ENCODE results near the gene TMEM167A.

Gene TMEM167A

DNA sequence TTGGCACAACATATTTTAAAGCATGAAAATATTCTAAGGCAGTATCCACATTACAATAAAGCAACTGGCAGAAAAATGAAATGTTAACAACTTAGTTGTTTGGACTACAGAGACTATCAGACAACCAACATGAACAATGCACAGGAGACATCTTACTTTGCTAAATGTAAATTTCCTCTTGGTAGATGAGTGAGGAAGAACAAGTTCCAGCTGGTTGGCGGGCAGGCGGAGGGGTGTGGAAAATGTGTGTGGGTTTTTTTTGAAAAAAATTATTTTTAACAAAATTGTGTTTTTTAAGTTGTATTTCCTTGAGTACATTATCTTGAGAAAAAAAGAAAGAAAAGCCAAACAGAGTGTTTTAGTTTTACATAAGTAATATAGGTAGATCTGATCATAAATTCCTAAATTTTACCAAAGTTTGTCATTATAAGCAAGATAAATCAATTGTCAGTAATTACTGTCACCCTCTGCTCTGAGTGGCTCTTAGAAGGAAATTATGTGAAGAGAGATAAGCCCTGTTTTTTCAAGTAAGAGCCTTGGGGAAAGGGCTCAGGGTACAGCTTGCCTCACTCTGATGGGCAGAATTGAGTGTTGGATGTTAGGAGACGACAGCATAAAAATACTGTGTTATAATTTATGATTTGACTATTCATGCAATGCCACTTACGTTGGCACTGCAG is 42.5 kb downstream of the TMEM167A start:
- no peak for DNase-seq (ENCODE audit: low spot score)

DNA sequence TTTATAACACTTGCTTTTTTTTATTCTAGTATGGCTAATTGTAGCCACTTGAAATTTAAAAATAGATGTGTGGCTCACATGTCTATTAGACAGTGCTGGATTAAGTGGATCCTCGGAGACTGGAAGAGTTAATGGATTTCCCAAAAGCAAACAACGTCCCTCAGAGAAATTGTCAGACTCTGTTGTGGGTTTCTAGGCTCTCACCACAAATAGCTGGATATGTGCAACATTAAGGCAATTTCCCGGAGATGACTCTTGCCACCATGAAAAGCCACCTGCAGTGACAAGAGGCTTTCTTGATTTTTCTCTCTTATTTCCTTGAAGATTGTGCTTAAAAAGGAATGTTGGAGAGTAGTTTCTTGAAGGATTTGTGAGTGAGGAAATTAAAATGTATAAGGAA is 43.2 kb downstream of the TMEM167A start:
- DNase-seq (ENCODE audit: low spot score): no peak

DNA sequence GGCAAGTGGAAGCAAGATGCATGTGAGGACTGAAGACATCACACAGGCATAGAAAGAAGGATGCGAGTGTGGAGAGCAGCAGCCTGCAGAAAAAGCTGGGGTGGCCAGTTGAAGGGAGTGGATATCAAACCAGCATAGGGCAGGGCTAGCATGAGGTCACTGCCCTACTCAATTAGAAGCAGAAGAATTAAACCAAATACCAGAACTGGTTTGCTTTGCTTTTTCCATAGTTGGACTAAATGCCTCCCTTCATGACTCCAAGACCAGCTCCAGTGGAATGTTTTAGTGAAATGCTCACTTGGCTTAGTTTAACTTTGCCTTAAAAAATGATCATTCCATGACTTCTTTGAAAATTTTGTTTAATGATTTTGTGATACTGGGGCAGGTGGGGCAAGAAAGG is 45.8 kb downstream of the TMEM167A start:
- no peak for DNase-seq (ENCODE audit: low spot score)

GRCh38 chr5:83029912-83030311 is 47.3 kb downstream of the TMEM167A start:
- DNase-seq (ENCODE audit: low spot score): no peak

GRCh38 chr5:83026930-83027687 is 50.1 kb downstream of the TMEM167A start:
- DNase-seq (ENCODE audit: low spot score): no peak

DNA sequence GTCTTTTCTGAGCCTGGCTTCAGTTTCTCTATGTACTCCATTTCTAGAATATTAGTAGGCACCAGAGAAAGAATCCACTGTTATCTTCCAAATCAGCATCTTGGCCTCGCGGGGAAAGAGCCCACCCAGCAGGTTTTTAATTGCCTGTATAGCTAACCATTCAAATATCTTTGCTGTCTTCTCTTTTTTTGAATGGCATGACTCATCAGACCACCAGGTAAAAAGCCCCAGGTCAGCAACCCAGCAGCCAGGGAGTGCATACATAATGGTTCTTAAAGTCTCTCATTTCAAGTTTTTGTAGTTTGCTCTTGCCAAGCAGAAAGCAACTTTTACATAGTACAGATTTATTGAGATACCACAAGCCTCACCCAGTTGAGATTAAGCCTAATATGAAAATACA is 50.7 kb downstream of the TMEM167A start:
- no peak for DNase-seq (ENCODE audit: low spot score)

- no peak for DNase-seq (ENCODE audit: low spot score)
Measured at GRCh38 chr5:83025690-83026478, 51.3 kb downstream of the TMEM167A start.

DNA sequence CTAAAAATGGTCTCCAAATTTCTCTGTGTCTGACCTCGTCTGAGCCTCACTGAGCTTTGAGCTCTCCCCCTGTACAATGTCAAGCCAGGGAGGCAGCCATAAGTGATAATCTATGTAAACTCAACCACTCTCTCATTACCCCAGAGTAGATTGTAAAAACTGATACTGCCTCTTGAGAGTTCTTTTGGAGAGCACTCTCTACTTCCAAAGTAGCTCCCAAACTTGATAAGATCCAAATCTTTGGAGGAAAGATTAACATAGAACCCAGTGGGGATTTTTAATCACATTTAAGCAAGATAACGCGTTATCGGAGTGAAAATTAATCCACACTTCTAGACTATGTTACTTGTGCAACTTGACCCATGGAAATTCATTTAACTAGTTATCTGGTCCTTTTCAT is 54.9 kb downstream of the TMEM167A start:
- DNase-seq (ENCODE audit: low spot score): no peak

GRCh38 chr5:83015676-83016075 is 61.5 kb downstream of the TMEM167A start:
- DNase-seq (ENCODE audit: low spot score): no peak

DNA sequence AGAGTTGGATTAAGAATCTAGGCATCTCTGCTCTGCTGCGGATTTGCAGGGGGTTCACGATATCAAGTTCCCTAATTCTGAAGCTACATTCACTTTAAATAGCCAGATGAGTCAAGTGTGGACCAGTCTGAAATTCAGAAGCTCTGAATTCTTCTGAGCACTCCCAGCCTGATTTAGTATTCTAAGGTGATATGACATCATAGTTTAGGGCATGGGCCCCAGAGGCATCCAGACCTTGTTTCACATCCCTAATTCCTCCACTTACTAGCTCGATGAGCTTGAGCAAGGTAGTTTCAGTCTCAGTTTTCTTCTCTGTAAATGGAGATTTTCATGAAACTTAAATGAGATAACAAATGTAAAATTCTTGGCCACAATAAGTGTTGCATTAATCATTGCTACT is 65.2 kb downstream of the TMEM167A start:
- no peak for DNase-seq (ENCODE audit: low spot score)

DNA sequence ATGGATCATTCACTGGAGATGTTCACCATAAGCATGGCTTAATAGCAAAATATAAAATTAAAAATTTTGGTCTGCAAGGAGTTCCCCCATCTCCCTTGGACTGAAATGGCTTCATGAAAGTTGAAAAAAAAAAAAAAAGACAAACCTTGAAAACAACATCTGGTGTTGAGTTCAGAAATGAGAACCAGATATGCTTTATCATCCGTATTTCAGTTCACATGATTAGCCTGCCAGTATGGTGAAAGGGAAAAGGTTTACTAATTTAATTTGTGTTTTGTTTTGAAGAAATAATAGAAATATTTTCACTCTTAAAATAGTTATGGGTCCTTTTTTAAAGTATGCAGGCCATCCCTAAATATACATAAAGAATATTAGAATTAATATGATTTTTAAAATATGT is 67.8 kb downstream of the TMEM167A start:
- no peak for DNase-seq (ENCODE audit: low spot score)

DNA sequence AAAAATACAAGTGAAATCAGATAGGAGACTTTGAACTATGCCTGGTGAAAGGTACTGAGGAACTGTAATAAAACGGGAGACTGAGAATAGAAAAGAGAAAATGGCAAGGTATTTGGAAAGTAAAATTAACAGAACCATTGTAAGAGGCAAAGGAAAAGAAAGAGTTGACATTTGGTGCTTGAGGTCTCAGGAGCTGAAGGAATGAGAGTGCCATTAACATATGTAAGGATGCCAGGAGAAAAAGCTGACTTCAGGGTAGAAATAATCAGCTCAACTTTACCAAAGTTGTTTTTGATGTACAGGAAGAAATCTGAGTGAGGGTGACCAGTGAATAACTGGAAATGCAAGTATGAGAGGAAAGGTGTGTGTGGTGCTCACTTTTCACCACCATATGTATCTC is 69.4 kb downstream of the TMEM167A start:
- DNase-seq (ENCODE audit: low spot score): no peak

DNA sequence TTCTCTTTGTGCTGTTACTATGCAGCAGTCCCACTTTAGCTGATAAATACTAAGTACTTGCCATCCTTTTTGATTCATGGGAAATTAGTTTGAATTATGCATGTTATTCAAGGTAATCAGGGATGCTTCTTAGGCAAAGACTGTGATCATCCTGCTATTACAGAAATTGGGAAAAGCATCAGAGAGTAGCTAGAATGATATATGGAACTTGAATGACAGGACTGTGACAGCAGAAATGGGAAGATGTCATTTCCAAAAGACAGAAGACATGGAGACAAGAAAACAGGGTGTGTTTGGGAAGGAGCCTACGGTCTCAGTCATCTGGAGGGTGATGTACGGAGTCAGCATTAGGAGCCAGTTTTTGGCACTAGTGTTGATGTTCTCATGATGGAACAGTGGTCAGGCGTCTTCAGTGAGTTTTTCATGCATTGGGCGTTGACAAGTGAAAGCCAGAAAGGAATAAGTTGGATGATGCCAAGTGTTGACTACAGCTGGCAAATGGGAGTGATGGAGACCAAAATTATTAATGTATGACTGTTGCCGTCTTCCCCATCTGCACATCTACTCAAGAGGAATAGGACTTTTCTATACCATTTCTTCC is 70.4 kb downstream of the TMEM167A start:
- DNase-seq (ENCODE audit: low spot score): no peak

- DNase-seq (ENCODE audit: low spot score): no peak
Measured at GRCh38 chr5:83003791-83004190, 73.4 kb downstream of the TMEM167A start.

Measured in D341Med (cell line).